ENCODE data around the gene PEAK3. TPM values are rescaled to one million over a fixed set of nuclear protein-coding genes. Genes with fewer than 3 reads are reported as not detected.
A peak's percentile ranks its signal among the peaks of the same experiment; 100 is the strongest.

PEAK3 gene
- total and polyA plus RNA-seq, 9 of the 15 experiments (the other 6 are each of a cell fraction or from before 2014, with no cell fraction given): 0.07 to 0.40 TPM; not detected in 7

GRCh38 chr19:2270157-2270422 lies 11.9 kb downstream of the PEAK3 start:
- Histone ChIP-seq H3K4me1 (replicated peaks in 1 of 2; ENCODE audit: control insufficient read depth in 2 of 2, insufficient read depth in 2 of 2, low read length in 2 of 2) (peaks cover 25 to 78% of the 10 kb centered on the region in 2 experiments), H3K27me3 (ENCODE audit: control insufficient read depth in 2 of 2, insufficient read depth in 2 of 2, low read length in 2 of 2) (no peaks in the 10 kb centered on the region), H3K9ac (ENCODE audit: insufficient read depth in 1 of 2, low read depth in 2 of 2, low read length in 2 of 2) (peak overlapping the region; percentile 92 to 98), H4K20me1 (replicated peaks; ENCODE audit: control insufficient read depth, insufficient read depth, low read length) (peaks cover 47% of the 10 kb centered on the region), H3K4me2 (ENCODE audit: insufficient read depth, low read length) (peak overlapping the region; percentile 84; the same call in 1 of the 2 replicates), H3K27ac (ENCODE audit: extremely low read depth, low read depth, low read length) (peak overlapping the region; percentile 94), H3K9me1 (ENCODE audit: control insufficient read depth, insufficient read depth, low read length) (peaks cover 5% of the 10 kb centered on the region), H3K36me3 (ENCODE audit: control insufficient read depth, insufficient read depth, low read length) (peaks cover 34% of the 10 kb centered on the region), H3K4me3 (peak overlapping the region; percentile 91), H3K9me3 (replicated peaks; ENCODE audit: control insufficient read depth, insufficient read depth, low read depth, low read length) (no peaks in the 10 kb centered on the region), H2AFZ (ENCODE audit: low read depth, low read length) (no peak overlapping the region), H3K79me2 (ENCODE audit: control insufficient read depth, insufficient read depth, low read length) (peaks cover 64% of the 10 kb centered on the region)
- POLR2A ChIA-PET: interaction anchor here (0.5 to 7.0 kb wide), 19 partner anchors 8 to 305 kb away, joined by 3 to 86 read pairs (median 4); partner anchors contain the start of genes AMH, PEAK3 and PLEKHJ1
- peak; percentile 57 to 65 (median 62) for DNase-seq (ENCODE audit: extremely low read depth in 1 of 4, low spot score in 3 of 4)
- peak; percentile 13 for ATAC-seq
- 2% methylated on average over 12 of the region's 30 CpGs for WGBS (ENCODE audit: insufficient coverage, low coverage, missing lambda C conversion rate)
- intact Hi-C loops (cut with micrococcal nuclease): no loop called here
- CTCF ChIA-PET (ENCODE audit: low intra/inter-chr PET ratio): no interaction called here
- FAIRE-seq: no peak
- in situ Hi-C loops (cut with MboI): loop anchor here (5.0 kb wide), 1 partner anchor 33 kb away; the partner anchor contains the start of genes PLEKHJ1 and SF3A2
- BruUV-seq (replicated peaks): no TSS peak
- no peak for TF ChIP-seq MECOM (CRISPR knock-in tag; IDR thresholded peaks at IDR 0.05)
- TF ChIP-seq CBX1 (IDR thresholded peaks at IDR 0.05; ENCODE audit: low read depth): no peak
- no peak for TF ChIP-seq ZKSCAN3 (CRISPR knock-in tag; IDR thresholded peaks at IDR 0.05)
- 0 out of 2 replicates have a peak, but pooled peaks have one; percentile 16 for TF ChIP-seq NR1H2 (CRISPR knock-in tag; IDR thresholded peaks at IDR 0.05)
- TF ChIP-seq MTA2 (IDR thresholded peaks at IDR 0.05; ENCODE audit: low read depth): no peak
- TF ChIP-seq, protein P1, sequence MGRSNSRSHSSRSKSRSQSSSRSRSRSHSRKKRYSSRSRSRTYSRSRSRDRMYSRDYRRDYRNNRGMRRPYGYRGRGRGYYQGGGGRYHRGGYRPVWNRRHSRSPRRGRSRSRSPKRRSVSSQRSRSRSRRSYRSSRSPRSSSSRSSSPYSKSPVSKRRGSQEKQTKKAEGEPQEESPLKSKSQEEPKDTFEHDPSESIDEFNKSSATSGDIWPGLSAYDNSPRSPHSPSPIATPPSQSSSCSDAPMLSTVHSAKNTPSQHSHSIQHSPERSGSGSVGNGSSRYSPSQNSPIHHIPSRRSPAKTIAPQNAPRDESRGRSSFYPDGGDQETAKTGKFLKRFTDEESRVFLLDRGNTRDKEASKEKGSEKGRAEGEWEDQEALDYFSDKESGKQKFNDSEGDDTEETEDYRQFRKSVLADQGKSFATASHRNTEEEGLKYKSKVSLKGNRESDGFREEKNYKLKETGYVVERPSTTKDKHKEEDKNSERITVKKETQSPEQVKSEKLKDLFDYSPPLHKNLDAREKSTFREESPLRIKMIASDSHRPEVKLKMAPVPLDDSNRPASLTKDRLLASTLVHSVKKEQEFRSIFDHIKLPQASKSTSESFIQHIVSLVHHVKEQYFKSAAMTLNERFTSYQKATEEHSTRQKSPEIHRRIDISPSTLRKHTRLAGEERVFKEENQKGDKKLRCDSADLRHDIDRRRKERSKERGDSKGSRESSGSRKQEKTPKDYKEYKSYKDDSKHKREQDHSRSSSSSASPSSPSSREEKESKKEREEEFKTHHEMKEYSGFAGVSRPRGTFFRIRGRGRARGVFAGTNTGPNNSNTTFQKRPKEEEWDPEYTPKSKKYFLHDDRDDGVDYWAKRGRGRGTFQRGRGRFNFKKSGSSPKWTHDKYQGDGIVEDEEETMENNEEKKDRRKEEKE (IDR thresholded peaks at IDR 0.05; ENCODE audit: borderline replicate concordance in 1 of 2, control insufficient read depth in 1 of 2, low read depth in 2 of 2, low read length in 1 of 2): no peak
- no peak for TF ChIP-seq KAT7 (CRISPR knock-in tag; IDR thresholded peaks at IDR 0.05; ENCODE audit: borderline replicate concordance)
- no peak for TF ChIP-seq TCF7L2 (IDR thresholded peaks at IDR 0.05; ENCODE audit: low read depth, low read length)
- TF ChIP-seq HDAC2 (IDR thresholded peaks at IDR 0.05): no peak
- TF ChIP-seq PHB (CRISPR knock-in tag; IDR thresholded peaks at IDR 0.05): no peak
- TF ChIP-seq, protein P2, sequence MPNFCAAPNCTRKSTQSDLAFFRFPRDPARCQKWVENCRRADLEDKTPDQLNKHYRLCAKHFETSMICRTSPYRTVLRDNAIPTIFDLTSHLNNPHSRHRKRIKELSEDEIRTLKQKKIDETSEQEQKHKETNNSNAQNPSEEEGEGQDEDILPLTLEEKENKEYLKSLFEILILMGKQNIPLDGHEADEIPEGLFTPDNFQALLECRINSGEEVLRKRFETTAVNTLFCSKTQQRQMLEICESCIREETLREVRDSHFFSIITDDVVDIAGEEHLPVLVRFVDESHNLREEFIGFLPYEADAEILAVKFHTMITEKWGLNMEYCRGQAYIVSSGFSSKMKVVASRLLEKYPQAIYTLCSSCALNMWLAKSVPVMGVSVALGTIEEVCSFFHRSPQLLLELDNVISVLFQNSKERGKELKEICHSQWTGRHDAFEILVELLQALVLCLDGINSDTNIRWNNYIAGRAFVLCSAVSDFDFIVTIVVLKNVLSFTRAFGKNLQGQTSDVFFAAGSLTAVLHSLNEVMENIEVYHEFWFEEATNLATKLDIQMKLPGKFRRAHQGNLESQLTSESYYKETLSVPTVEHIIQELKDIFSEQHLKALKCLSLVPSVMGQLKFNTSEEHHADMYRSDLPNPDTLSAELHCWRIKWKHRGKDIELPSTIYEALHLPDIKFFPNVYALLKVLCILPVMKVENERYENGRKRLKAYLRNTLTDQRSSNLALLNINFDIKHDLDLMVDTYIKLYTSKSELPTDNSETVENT (CRISPR knock-in tag; IDR thresholded peaks at IDR 0.05): no peak
- no peak for TF ChIP-seq ZNF184 (CRISPR knock-in tag; IDR thresholded peaks at IDR 0.05)
- no peak for TF ChIP-seq ZNF212 (CRISPR knock-in tag; IDR thresholded peaks at IDR 0.05)
- 0 out of 2 replicates have a peak, but pooled peaks have one; percentile 35 for TF ChIP-seq PRMT5 (CRISPR knock-in tag; IDR thresholded peaks at IDR 0.05)
- no peak for TF ChIP-seq ZC3H8 (IDR thresholded peaks at IDR 0.05)
- no peak for TF ChIP-seq PTBP1 (IDR thresholded peaks at IDR 0.05; ENCODE audit: low read depth, low read length)
- TF ChIP-seq, protein P3, sequence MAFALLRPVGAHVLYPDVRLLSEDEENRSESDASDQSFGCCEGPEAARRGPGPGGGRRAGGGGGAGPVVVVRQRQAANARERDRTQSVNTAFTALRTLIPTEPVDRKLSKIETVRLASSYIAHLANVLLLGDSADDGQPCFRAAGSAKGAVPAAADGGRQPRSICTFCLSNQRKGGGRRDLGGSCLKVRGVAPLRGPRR (CRISPR knock-in tag; IDR thresholded peaks at IDR 0.05): no peak
- TF ChIP-seq, protein P4, sequence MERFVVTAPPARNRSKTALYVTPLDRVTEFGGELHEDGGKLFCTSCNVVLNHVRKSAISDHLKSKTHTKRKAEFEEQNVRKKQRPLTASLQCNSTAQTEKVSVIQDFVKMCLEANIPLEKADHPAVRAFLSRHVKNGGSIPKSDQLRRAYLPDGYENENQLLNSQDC (CRISPR knock-in tag; IDR thresholded peaks at IDR 0.05): no peak
